GM12891 (cell line): ENCODE data around the gene GSN.

Experiments used
- POLR2A ChIP-seq: IDR thresholded peaks from 2 replicates; pipeline ENCODE4 v1.6.1; 2011; ENCODE audit warnings: low read depth, low read length, control low read depth
- POLR2AphosphoS5 ChIP-seq: IDR thresholded peaks from 2 replicates; pipeline ENCODE4 v1.6.1; 2011; ENCODE audit warnings: low read depth, low read length, control low read depth
- POU2F2 ChIP-seq: IDR thresholded peaks from 2 replicates; pipeline ENCODE4 v1.6.1; 2011; ENCODE audit warnings: low read depth, mild to moderate bottlenecking, control low read depth, low read length, moderate library complexity
- SPI1 ChIP-seq: IDR thresholded peaks from 2 replicates; pipeline ENCODE4 v1.6.1; 2011; ENCODE audit warnings: low read depth, low read length, control low read depth
- TAF1 ChIP-seq: IDR thresholded peaks from 2 replicates; pipeline ENCODE4 v1.6.1; 2011; ENCODE audit warnings: low read depth, low read length, control low read depth

- TF ChIP-seq POLR2A (no peak), POLR2AphosphoS5 (no peak), TAF1 (no peak), SPI1 (no peak), POU2F2 (no peak)
These were observed 103.6 kb downstream of the GSN start for GRCh38 chr9:121371495-121372061.
